Panc1 (cell line): Measurements from ENCODE around the gene GLB1L2. TPM values are rescaled to one million over a fixed set of nuclear protein-coding genes. Genes with fewer than 3 reads are reported as not detected.

Experiments
- ATAC-seq: fragments of 200-7000 bp; cut with Tn5 transposase; 2 replicates; pipeline ENCODE4 v1.9.1; 2020; ENCODE audit warnings: mild to moderate bottlenecking, moderate library complexity
- BruUV-seq: library from RNA; stranded (reverse); fragments of 400-500 nt; replicated peaks from 2 replicates; lab custom pipeline; 2021; lab: Mats Ljungman, UMichigan
- CTCF ChIA-PET: fragments of 300-600 bp; sonication (Branson Sonifier 250); formaldehyde crosslinking; loops from one replicate; lab custom pipeline; 2022; ENCODE audit warnings: antibody characterized with exemption; lab: Charles Lee
- POLR2A ChIA-PET: fragments of 300-600 bp; sonication (Branson Sonifier 250); formaldehyde crosslinking; loops from one replicate; lab custom pipeline; 2022; ENCODE audit warnings: antibody characterized with exemption; lab: Charles Lee
- DNase-seq: peaks from one replicate; pipeline ENCODE4 v3.0.0-alpha.2; 2010; ENCODE audit warnings: low read depth, low spot score
- H3K27ac ChIP-seq: 2 replicates; pipeline ENCODE4 v1.5.1; 2011; ENCODE audit warnings: mild to moderate bottlenecking, low read length, inconsistent platforms
- H3K27me3 ChIP-seq: fragments of 200-500 bp; sonication (Bioruptor generic); 2 replicates; pipeline ENCODE4 v1.6.0; 2014; ENCODE audit warnings: low read length, inconsistent platforms; ENCODE audit not compliant: control insufficient read depth, insufficient read depth
- H3K36me3 ChIP-seq: fragments of 200-500 bp; sonication (Bioruptor generic); 2 replicates; pipeline ENCODE4 v1.5.1; 2014; ENCODE audit warnings: inconsistent platforms, mild to moderate bottlenecking, low read length, moderate library complexity; ENCODE audit not compliant: control insufficient read depth, insufficient read depth
- H3K4me1 ChIP-seq: 2 replicates; pipeline ENCODE4 v1.5.1; 2011; ENCODE audit warnings: inconsistent platforms, mild to moderate bottlenecking, low read length, moderate library complexity; ENCODE audit not compliant: control insufficient read depth, insufficient read depth
- H3K4me3 ChIP-seq, 2 experiments: 2 replicates each; pipeline ENCODE4 v1.5.1; 2011 to 2012; ENCODE audit warnings: low read depth in 2 of 2, low read length in 2 of 2, mild to moderate bottlenecking in 2 of 2, inconsistent platforms in 1 of 2, moderate library complexity in 1 of 2
- H3K9me3 ChIP-seq: fragments of 200-500 bp; sonication (Bioruptor generic); 2 replicates; pipeline ENCODE4 v1.5.1; 2014; ENCODE audit warnings: low read depth, mild to moderate bottlenecking, inconsistent platforms, low read length, moderate library complexity; ENCODE audit not compliant: control insufficient read depth, insufficient read depth
- CTCF ChIP-seq: fragments of 450-650 bp; IDR thresholded peaks from 2 replicates; pipeline ENCODE4 v1.5.1; 2017; ENCODE audit warnings: mild to moderate bottlenecking
- POLR2AphosphoS5 ChIP-seq: IDR thresholded peaks from 2 replicates; pipeline ENCODE4 v1.6.1; 2012; ENCODE audit warnings: mild to moderate bottlenecking, low read depth, low read length, moderate library complexity
- REST ChIP-seq, 2 experiments: IDR thresholded peaks; 2 replicates each; pipeline ENCODE4 v1.6.1; 2011 to 2012; ENCODE audit warnings: low read depth in 2 of 2, control low read depth in 1 of 2, low read length in 1 of 2, mild to moderate bottlenecking in 1 of 2, moderate library complexity in 1 of 2; ENCODE audit not compliant: insufficient read depth in 1 of 2
- SIN3A ChIP-seq: IDR thresholded peaks from 2 replicates; pipeline ENCODE4 v1.6.1; 2012; ENCODE audit warnings: low read depth, mild to moderate bottlenecking, low read length, moderate library complexity, borderline replicate concordance; ENCODE audit not compliant: insufficient read depth
- TCF7L2 ChIP-seq: IDR thresholded peaks from 2 replicates; pipeline ENCODE4 v1.6.1; 2011; ENCODE audit warnings: mild to moderate bottlenecking, low read depth, low read length, inconsistent platforms
- in situ Hi-C: cut with HindIII; loops from 2 replicates; pipeline ENCODE4 v1.10.0; 2016; ENCODE audit warnings: low sequenced_read_pairs, low pct_unique_long_range_greater_than_20kb
- intact Hi-C: fragments of 100-400 bp; cut with micrococcal nuclease; formaldehyde crosslinking; loops from one replicate; pipeline ENCODE4 v1.10.0; 2022; ENCODE audit not compliant: unreplicated experiment
- total RNA-seq: library from RNA; stranded (reverse); gene quantifications from one replicate; pipeline ENCODE4 v1.2.1, GENCODE V29; 2021; ENCODE audit not compliant: unreplicated experiment

The GLB1L2 gene
- total RNA-seq, 1 experiment from 2014 or later = 10.4 TPM

- TF ChIP-seq CTCF = no peak
- no peak for TF ChIP-seq REST (IDR thresholded peaks at IDR 0.05; ENCODE audit: insufficient read depth in 1 of 2, low read depth in 2 of 2, low read length in 1 of 2)
- TF ChIP-seq SIN3A = no peak
- no peak for TF ChIP-seq TCF7L2
- TF ChIP-seq POLR2AphosphoS5 = no peak
- ATAC-seq (no peak), DNase-seq (no peak)
- Histone ChIP-seq H3K27ac (no peak overlapping the region), H3K27me3 (no peaks in the 10 kb centered on the region; the same call in 1 of the 2 replicates), H3K9me3 (no peaks in the 10 kb centered on the region), H3K4me1 (no peaks in the 10 kb centered on the region), H3K36me3 (no peaks in the 10 kb centered on the region), H3K4me3 (no peak overlapping the region)
- ChIA-PET POLR2A (no interaction called here), CTCF (no interaction called here)
- intact Hi-C loops (no loop called here), in situ Hi-C loops (no loop called here)
- BruUV-seq = no TSS peak
These were observed 46.1 kb downstream of the GLB1L2 start for GRCh38 chr11:134377876-134378275.

- Histone ChIP-seq H3K9me3 (no peaks in the 10 kb centered on the region), H3K27ac (no peak overlapping the region), H3K4me3 (no peak overlapping the region), H3K36me3 (no peaks in the 10 kb centered on the region), H3K27me3 (no peaks in the 10 kb centered on the region; the same call in 1 of the 2 replicates), H3K4me1 (no peaks in the 10 kb centered on the region)
- intact Hi-C loops (no loop called here), in situ Hi-C loops (no loop called here)
- DNase-seq = no peak
- no peak for ATAC-seq
- TF ChIP-seq TCF7L2 (no peak), SIN3A (no peak), POLR2AphosphoS5 (no peak), CTCF (no peak), REST (IDR thresholded peaks at IDR 0.05; ENCODE audit: insufficient read depth in 1 of 2, low read depth in 2 of 2, low read length in 1 of 2) (no peak)
- no TSS peak for BruUV-seq
- POLR2A ChIA-PET = no interaction called here
- CTCF ChIA-PET = no interaction called here
These were observed 47.5 kb downstream of the GLB1L2 start for GRCh38 chr11:134379241-134379640.
